H9 (cell line): Measurements from ENCODE around the gene IRF1. TPM values are rescaled to one million over a fixed set of nuclear protein-coding genes. Genes with fewer than 3 reads are reported as not detected.

ENCODE experiments used
- DNase-seq: peaks from one replicate; pipeline ENCODE4 v3.0.0-alpha.2; 2017
- H2AFZ ChIP-seq: one replicate; pipeline ENCODE4 v1.6.1; 2013; ENCODE audit warnings: mild to moderate bottlenecking, low read length, control low read depth, moderate library complexity
- H2AK5ac ChIP-seq: 2 replicates; pipeline ENCODE4 v1.6.1; 2013; ENCODE audit warnings: low read length, control low read depth, mixed read lengths; ENCODE audit not compliant: insufficient read length
- H2BK120ac ChIP-seq: one replicate; pipeline ENCODE4 v1.6.1; 2013; ENCODE audit warnings: low read depth, mild to moderate bottlenecking, low read length, control low read depth, inconsistent platforms; ENCODE audit not compliant: poor library complexity, severe bottlenecking
- H2BK12ac ChIP-seq: 2 replicates; pipeline ENCODE4 v1.6.1; 2013; ENCODE audit warnings: low read length, control low read depth, mixed read lengths, low read depth; ENCODE audit not compliant: insufficient read length
- H2BK15ac ChIP-seq: 2 replicates; pipeline ENCODE4 v1.6.1; 2013; ENCODE audit warnings: low read depth, low read length, control low read depth
- H2BK20ac ChIP-seq: one replicate; pipeline ENCODE4 v1.6.1; 2013; ENCODE audit warnings: low read depth, mild to moderate bottlenecking, low read length, control low read depth, inconsistent platforms; ENCODE audit not compliant: poor library complexity, severe bottlenecking
- H2BK5ac ChIP-seq: 2 replicates; pipeline ENCODE4 v1.6.1; 2013; ENCODE audit warnings: low read length, control low read depth, mixed read lengths; ENCODE audit not compliant: insufficient read length
- H3K14ac ChIP-seq: 2 replicates; pipeline ENCODE4 v1.6.1; 2013; ENCODE audit warnings: low read length, control low read depth; ENCODE audit not compliant: insufficient read depth
- H3K18ac ChIP-seq: 2 replicates; pipeline ENCODE4 v1.6.1; 2013; ENCODE audit warnings: low read depth, mild to moderate bottlenecking, mixed read lengths, low read length, control low read depth; ENCODE audit not compliant: insufficient read length
- H3K23ac ChIP-seq: 2 replicates; pipeline ENCODE4 v1.6.1; 2013; ENCODE audit warnings: low read length, control low read depth, mixed read lengths, low read depth; ENCODE audit not compliant: insufficient read length
- H3K23me2 ChIP-seq: 2 replicates; pipeline ENCODE4 v1.6.1; 2013; ENCODE audit warnings: low read depth, mild to moderate bottlenecking, mixed read lengths, low read length, control low read depth; ENCODE audit not compliant: insufficient read length, poor library complexity, severe bottlenecking
- H3K27ac ChIP-seq: 2 replicates; pipeline ENCODE4 v1.5.1; 2013; ENCODE audit warnings: low read length, control low read depth, mixed read lengths, low read depth; ENCODE audit not compliant: insufficient read length
- H3K27me3 ChIP-seq: 2 replicates; pipeline ENCODE4 v1.6.1; 2013; ENCODE audit warnings: low read length, control low read depth, inconsistent platforms; ENCODE audit not compliant: insufficient read depth
- H3K4ac ChIP-seq: 2 replicates; pipeline ENCODE4 v1.6.1; 2013; ENCODE audit warnings: low read depth, mild to moderate bottlenecking, control low read depth, inconsistent platforms, low read length, moderate library complexity
- H3K4me1 ChIP-seq: 2 replicates; pipeline ENCODE4 v1.6.1; 2013; ENCODE audit warnings: low read length, control low read depth, inconsistent platforms; ENCODE audit not compliant: insufficient read depth
- H3K4me2 ChIP-seq: 2 replicates; pipeline ENCODE4 v1.6.1; 2013; ENCODE audit warnings: low read length, control low read depth, mixed read lengths; ENCODE audit not compliant: insufficient read length, insufficient read depth
- H3K56ac ChIP-seq: 2 replicates; pipeline ENCODE4 v1.6.1; 2013; ENCODE audit warnings: low read depth, mild to moderate bottlenecking, mixed read lengths, low read length, control low read depth; ENCODE audit not compliant: insufficient read length
- H3K79me1 ChIP-seq: 2 replicates; pipeline ENCODE4 v1.6.1; 2013; ENCODE audit warnings: low read depth, mild to moderate bottlenecking, moderate library complexity, low read length, control low read depth, inconsistent platforms; ENCODE audit not compliant: insufficient read depth, poor library complexity, severe bottlenecking
- H3K79me2 ChIP-seq: 2 replicates; pipeline ENCODE4 v1.6.1; 2013; ENCODE audit warnings: low read length, control low read depth, inconsistent platforms; ENCODE audit not compliant: insufficient read depth
- H3K9ac ChIP-seq: 2 replicates; pipeline ENCODE4 v1.6.1; 2013; ENCODE audit warnings: low read length, control low read depth, mixed read lengths; ENCODE audit not compliant: insufficient read length; ENCODE audit errors: extremely low read depth
- H3K9me3 ChIP-seq: one replicate; pipeline ENCODE4 v1.6.1; 2013; ENCODE audit warnings: low read depth, low read length, inconsistent platforms; ENCODE audit not compliant: control insufficient read depth
- H3T11ph ChIP-seq: one replicate; pipeline ENCODE4 v1.6.1; 2013; ENCODE audit warnings: mild to moderate bottlenecking, low read length, control low read depth, inconsistent platforms
- H4K20me1 ChIP-seq: one replicate; pipeline ENCODE4 v1.6.1; 2013; ENCODE audit not compliant: control insufficient read depth, insufficient read length, insufficient read depth
- H4K5ac ChIP-seq: 2 replicates; pipeline ENCODE4 v1.6.1; 2013; ENCODE audit warnings: low read depth, mild to moderate bottlenecking, mixed read lengths, low read length, control low read depth; ENCODE audit not compliant: insufficient read length
- H4K8ac ChIP-seq: replicated peaks from 2 replicates; pipeline ENCODE4 v1.6.1; 2013; ENCODE audit warnings: low read length, control low read depth, mixed read lengths, low read depth; ENCODE audit not compliant: insufficient read length
- H4K91ac ChIP-seq: 2 replicates; pipeline ENCODE4 v1.6.1; 2013; ENCODE audit warnings: low read depth, mild to moderate bottlenecking, moderate library complexity, mixed read lengths, low read length, control low read depth; ENCODE audit not compliant: insufficient read length
- H3K27ac Mint-ChIP-seq, 3 experiments: 2 replicates in 2 of 3; 3 replicates in 1 of 3; pipeline ENCODE4 v1.8.0; 2020 to 2021; ENCODE audit warnings: mixed read lengths in 3 of 3, mild to moderate bottlenecking in 1 of 3, moderate library complexity in 1 of 3
- H3K27me3 Mint-ChIP-seq: 2 replicates; pipeline ENCODE4 v1.8.0; 2021; ENCODE audit warnings: low read depth, mild to moderate bottlenecking, moderate library complexity, mixed read lengths
- H3K36me3 Mint-ChIP-seq, 3 experiments: 2 replicates in 2 of 3; 3 replicates in 1 of 3; pipeline ENCODE4 v1.8.0; 2020 to 2021; ENCODE audit warnings: low read depth in 3 of 3, mixed read lengths in 3 of 3; ENCODE audit not compliant: insufficient read depth in 1 of 3
- H3K4me1 Mint-ChIP-seq, 2 experiments: 2 replicates each; pipeline ENCODE4 v1.8.0; 2020; ENCODE audit warnings: mixed read lengths in 2 of 2
- H3K4me3 Mint-ChIP-seq, 2 experiments: 2 replicates in 1 of 2; 3 replicates in 1 of 2; pipeline ENCODE4 v1.8.0; 2020 to 2021; ENCODE audit warnings: mild to moderate bottlenecking in 2 of 2, mixed read lengths in 2 of 2, moderate library complexity in 1 of 2
- H3K9me3 Mint-ChIP-seq, 2 experiments: 2 replicates in 1 of 2; 3 replicates in 1 of 2; pipeline ENCODE4 v1.8.0; 2020; ENCODE audit warnings: mild to moderate bottlenecking in 2 of 2, mixed read lengths in 2 of 2, moderate library complexity in 1 of 2
- WGBS: extraction: QIAGEN DNeasy Blood & Tissue Kit; methylation state at CpG from one replicate; pipeline ENCODE4 v1.1.7; 2013; ENCODE audit warnings: missing lambda C conversion rate, low lambda C conversion rate, mixed read lengths; ENCODE audit not compliant: insufficient read length; ENCODE audit errors: extremely low coverage; 5-methylcytosine and 5-hydroxymethylcytosine counted together
- total RNA-seq: library from RNA; stranded (reverse); gene quantifications from 2 replicates; pipeline ENCODE4 v1.2.1, GENCODE V29; 2021
- TF ChIP-seq, protein P1 (sequence below): fragments of 200-600 bp; sonication (generic); conservative IDR thresholded peaks from 3 replicates; pipeline ENCODE4 v1.8.0; 2021; ENCODE audit warnings: antibody characterized with exemption, mild to moderate bottlenecking

The IRF1 gene
- total RNA-seq, 1 experiment from 2014 or later = 8.7 TPM

DNA sequence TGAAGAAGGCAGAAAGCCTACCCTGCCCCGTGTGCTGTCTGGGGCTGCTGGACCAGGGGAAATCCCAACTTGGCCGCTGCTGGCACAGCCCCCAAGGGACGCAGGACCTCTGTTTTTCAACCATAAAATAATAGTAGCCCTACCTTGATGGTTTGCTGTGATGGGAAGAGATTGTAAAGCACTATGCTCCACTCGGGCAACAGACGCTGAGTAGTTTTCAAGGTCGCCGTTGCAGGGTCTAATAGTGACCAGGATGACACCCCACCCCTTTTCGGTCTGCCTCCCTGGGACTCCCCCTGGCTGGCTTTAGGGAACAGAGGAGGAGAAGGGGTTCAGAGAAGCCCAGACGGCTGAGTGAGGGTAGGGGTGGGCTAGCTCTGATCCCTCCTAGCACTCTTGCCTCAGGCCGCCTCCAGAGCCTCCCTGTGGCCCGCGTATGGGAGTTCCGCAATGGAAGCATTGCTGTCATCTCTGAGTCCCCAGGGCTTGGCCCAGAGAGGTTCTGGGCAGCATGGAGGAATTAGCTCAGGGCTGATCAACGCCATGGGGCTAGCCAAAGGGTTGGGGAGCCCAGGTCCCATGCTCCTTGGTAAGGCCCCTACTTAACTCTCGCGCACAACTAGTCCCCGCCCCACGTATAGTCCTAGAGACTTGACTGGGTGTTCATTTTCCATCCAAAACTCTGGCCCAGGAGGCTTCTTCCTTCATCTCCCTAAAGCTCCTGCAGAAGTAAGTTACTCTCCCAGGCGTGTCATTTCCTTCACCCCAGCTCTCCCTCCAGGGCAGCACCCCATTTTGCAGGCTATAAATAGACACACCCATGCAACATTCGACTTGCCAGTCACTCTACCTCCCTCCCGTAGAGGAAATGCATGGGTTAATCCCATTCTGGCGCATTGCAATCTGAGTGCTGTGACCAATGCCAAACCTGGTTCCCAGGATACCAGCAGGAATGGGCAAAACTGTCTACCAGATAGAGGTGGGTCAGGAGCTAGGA lies 1.1 kb upstream of the IRF1 start:
- Histone ChIP-seq H2AFZ (no peak overlapping the region), H4K5ac (no peak overlapping the region), H2BK15ac (no peak overlapping the region), H3K56ac (no peak overlapping the region), H4K8ac (no peak overlapping the region), H3K18ac (peak overlapping the region; percentile 34), H2BK12ac (no peak overlapping the region), H4K20me1 (no peaks in the 10 kb centered on the region), H3K4me2 (peak overlapping the region; percentile 67), H3K14ac (peak overlapping the region; percentile 59; the same call in 1 of the 2 replicates), H2BK20ac (no peak overlapping the region), H3K9ac (no peak overlapping the region), H3K23me2 (peaks cover 21% of the 10 kb centered on the region), H2BK120ac (no peak overlapping the region), H3K4ac (no peak overlapping the region), H3K79me1 (no peaks in the 10 kb centered on the region), H3K9me3 (no peaks in the 10 kb centered on the region), H3K4me1 (no peaks in the 10 kb centered on the region), H3K79me2 (no peaks in the 10 kb centered on the region; the same call in 1 of the 2 replicates), H2AK5ac (no peak overlapping the region), H2BK5ac (no peak overlapping the region), H3K27ac (no peak overlapping the region), H4K91ac (no peak overlapping the region), H3K27me3 (no peaks in the 10 kb centered on the region; the same call in 1 of the 2 replicates), H3T11ph (no peak overlapping the region), H3K23ac (no peak overlapping the region)
- peak; percentile 54 for DNase-seq
- Mint-ChIP-seq H3K9me3 (no peaks in the 10 kb centered on the region), H3K27me3 (peaks cover 31% of the 10 kb centered on the region), H3K4me3 (peak overlapping the region; percentile 68 to 78), H3K27ac (no peak overlapping the region), H3K4me1 (peaks cover 27 to 28% of the 10 kb centered on the region in 2 experiments), H3K36me3 (peaks cover 4 to 7% (median 6%) of the 10 kb centered on the region in 3 experiments; a peak in 6 of 7 replicates)
- TF ChIP-seq, protein P1, sequence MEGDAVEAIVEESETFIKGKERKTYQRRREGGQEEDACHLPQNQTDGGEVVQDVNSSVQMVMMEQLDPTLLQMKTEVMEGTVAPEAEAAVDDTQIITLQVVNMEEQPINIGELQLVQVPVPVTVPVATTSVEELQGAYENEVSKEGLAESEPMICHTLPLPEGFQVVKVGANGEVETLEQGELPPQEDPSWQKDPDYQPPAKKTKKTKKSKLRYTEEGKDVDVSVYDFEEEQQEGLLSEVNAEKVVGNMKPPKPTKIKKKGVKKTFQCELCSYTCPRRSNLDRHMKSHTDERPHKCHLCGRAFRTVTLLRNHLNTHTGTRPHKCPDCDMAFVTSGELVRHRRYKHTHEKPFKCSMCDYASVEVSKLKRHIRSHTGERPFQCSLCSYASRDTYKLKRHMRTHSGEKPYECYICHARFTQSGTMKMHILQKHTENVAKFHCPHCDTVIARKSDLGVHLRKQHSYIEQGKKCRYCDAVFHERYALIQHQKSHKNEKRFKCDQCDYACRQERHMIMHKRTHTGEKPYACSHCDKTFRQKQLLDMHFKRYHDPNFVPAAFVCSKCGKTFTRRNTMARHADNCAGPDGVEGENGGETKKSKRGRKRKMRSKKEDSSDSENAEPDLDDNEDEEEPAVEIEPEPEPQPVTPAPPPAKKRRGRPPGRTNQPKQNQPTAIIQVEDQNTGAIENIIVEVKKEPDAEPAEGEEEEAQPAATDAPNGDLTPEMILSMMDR = no peak
- no CpG with 5 or more reads among the region's 22 CpGs for WGBS
